PC-9 (cell line): Measurements from ENCODE around the gene WWC2. TPM values are rescaled to one million over a fixed set of nuclear protein-coding genes. Genes with fewer than 3 reads are reported as not detected.

Source experiments
- BruUV-seq: library from RNA; stranded (reverse); fragments of 400-500 nt; replicated peaks from 2 replicates; lab custom pipeline; 2021; lab: Mats Ljungman, UMichigan
- CTCF ChIA-PET: fragments of 300-600 bp; sonication (Branson Sonifier 250); formaldehyde crosslinking; loops from one replicate; lab custom pipeline; 2022; ENCODE audit warnings: antibody characterized with exemption; lab: Charles Lee
- POLR2A ChIA-PET: fragments of 300-600 bp; sonication (Branson Sonifier 250); formaldehyde crosslinking; loops from one replicate; lab custom pipeline; 2022; ENCODE audit warnings: antibody characterized with exemption; ENCODE audit not compliant: unreplicated experiment; lab: Charles Lee
- DNase-seq, 2 experiments: peaks; one replicate each; pipeline versions ENCODE4 v3.0.0 to v3.0.0-alpha.2; 2015 to 2022; ENCODE audit warnings: mixed read lengths in 1 of 2
- H2AFZ ChIP-seq: fragments of 200-600 bp; sonication (generic); 2 replicates; pipeline ENCODE4 v1.8.1; 2017; ENCODE audit warnings: antibody characterized with exemption
- H3F3A ChIP-seq: fragments of 200-600 bp; sonication (generic); 2 replicates; pipeline ENCODE4 v1.8.1; 2017; ENCODE audit warnings: antibody characterized with exemption, mild to moderate bottlenecking, low read depth; ENCODE audit not compliant: insufficient read depth
- H3K27ac ChIP-seq: fragments of 200-600 bp; sonication (generic); 2 replicates; pipeline ENCODE4 v1.6.1; 2016; ENCODE audit warnings: mixed run types
- H3K27me3 ChIP-seq: fragments of 200-600 bp; sonication (generic); 2 replicates; pipeline ENCODE4 v1.6.1; 2016; ENCODE audit warnings: low read depth, mixed run types; ENCODE audit not compliant: insufficient read depth
- H3K36me3 ChIP-seq: fragments of 200-600 bp; sonication (generic); 2 replicates; pipeline ENCODE4 v1.6.1; 2016; ENCODE audit warnings: low read depth, mixed run types
- H3K4me1 ChIP-seq: fragments of 200-600 bp; sonication (generic); replicated peaks from 2 replicates; pipeline ENCODE4 v1.6.1; 2016; ENCODE audit warnings: mixed run types; ENCODE audit not compliant: insufficient read depth
- H3K4me2 ChIP-seq: fragments of 200-600 bp; sonication (generic); 2 replicates; pipeline ENCODE4 v1.6.1; 2017; ENCODE audit warnings: mixed run types
- H3K4me3 ChIP-seq: fragments of 200-600 bp; sonication (generic); 2 replicates; pipeline ENCODE4 v1.6.1; 2016; ENCODE audit warnings: mixed run types
- H3K79me2 ChIP-seq: fragments of 200-600 bp; sonication (generic); 2 replicates; pipeline ENCODE4 v1.6.1; 2017; ENCODE audit warnings: low read depth, mixed run types
- H3K9me2 ChIP-seq: fragments of 200-600 bp; sonication (generic); 2 replicates; pipeline ENCODE4 v1.8.1; 2017; ENCODE audit warnings: mild to moderate bottlenecking; ENCODE audit not compliant: insufficient read depth
- H3K9me3 ChIP-seq: fragments of 200-600 bp; sonication (generic); 2 replicates; pipeline ENCODE4 v1.8.1; 2016; ENCODE audit warnings: low read depth; ENCODE audit not compliant: insufficient read depth
- H4K20me1 ChIP-seq: fragments of 200-600 bp; sonication (generic); 2 replicates; pipeline ENCODE4 v1.8.1; 2017; ENCODE audit not compliant: insufficient read depth
- EZH2 ChIP-seq: fragments of 200-600 bp; sonication (generic); IDR thresholded peaks from 2 replicates; pipeline ENCODE4 v1.8.0; 2017; ENCODE audit warnings: antibody characterized with exemption, low read depth
- intact Hi-C: fragments of 100-400 bp; cut with micrococcal nuclease; formaldehyde crosslinking; loops from one replicate; pipeline ENCODE4 v1.10.0; 2022; ENCODE audit not compliant: unreplicated experiment
- total RNA-seq: library from RNA; stranded (reverse); gene quantifications from 2 replicates; pipeline ENCODE4 v1.2.3, GENCODE V29; 2021
- TF ChIP-seq, protein P1 (sequence below): fragments of 200-600 bp; sonication (generic); conservative IDR thresholded peaks from 2 replicates; pipeline ENCODE4 v1.6.1; 2017; ENCODE audit warnings: mixed run types, antibody characterized with exemption, mild to moderate bottlenecking, moderate library complexity

The WWC2 gene
- total RNA-seq, 1 experiment from 2014 or later = 42.3 TPM

GRCh38 chr4:183244019-183244418 lies 145.0 kb downstream of the WWC2 start:
- H2AFZ ChIP-seq = no peak overlapping the region
- no peaks in the 10 kb centered on the region for H3K79me2 ChIP-seq
- no peak for DNase-seq
- TF ChIP-seq EZH2 = no peak
- TF ChIP-seq, protein P1, sequence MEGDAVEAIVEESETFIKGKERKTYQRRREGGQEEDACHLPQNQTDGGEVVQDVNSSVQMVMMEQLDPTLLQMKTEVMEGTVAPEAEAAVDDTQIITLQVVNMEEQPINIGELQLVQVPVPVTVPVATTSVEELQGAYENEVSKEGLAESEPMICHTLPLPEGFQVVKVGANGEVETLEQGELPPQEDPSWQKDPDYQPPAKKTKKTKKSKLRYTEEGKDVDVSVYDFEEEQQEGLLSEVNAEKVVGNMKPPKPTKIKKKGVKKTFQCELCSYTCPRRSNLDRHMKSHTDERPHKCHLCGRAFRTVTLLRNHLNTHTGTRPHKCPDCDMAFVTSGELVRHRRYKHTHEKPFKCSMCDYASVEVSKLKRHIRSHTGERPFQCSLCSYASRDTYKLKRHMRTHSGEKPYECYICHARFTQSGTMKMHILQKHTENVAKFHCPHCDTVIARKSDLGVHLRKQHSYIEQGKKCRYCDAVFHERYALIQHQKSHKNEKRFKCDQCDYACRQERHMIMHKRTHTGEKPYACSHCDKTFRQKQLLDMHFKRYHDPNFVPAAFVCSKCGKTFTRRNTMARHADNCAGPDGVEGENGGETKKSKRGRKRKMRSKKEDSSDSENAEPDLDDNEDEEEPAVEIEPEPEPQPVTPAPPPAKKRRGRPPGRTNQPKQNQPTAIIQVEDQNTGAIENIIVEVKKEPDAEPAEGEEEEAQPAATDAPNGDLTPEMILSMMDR = no peak
- intact Hi-C loops = no loop called here
- peaks cover 28% of the 10 kb centered on the region for H3K4me1 ChIP-seq
- POLR2A ChIA-PET = no interaction called here
- H3K9me3 ChIP-seq = no peaks in the 10 kb centered on the region
- no TSS peak for BruUV-seq
- H3K4me3 ChIP-seq = no peak overlapping the region
- no peak overlapping the region for H3K4me2 ChIP-seq
- H3K9me2 ChIP-seq = no peaks in the 10 kb centered on the region
- H3K27me3 ChIP-seq = no peaks in the 10 kb centered on the region
- CTCF ChIA-PET = no interaction called here
- H4K20me1 ChIP-seq = no peaks in the 10 kb centered on the region
- no peak overlapping the region for H3K27ac ChIP-seq
- no peaks in the 10 kb centered on the region for H3K36me3 ChIP-seq
- peaks cover 14% of the 10 kb centered on the region for H3F3A ChIP-seq

DNA sequence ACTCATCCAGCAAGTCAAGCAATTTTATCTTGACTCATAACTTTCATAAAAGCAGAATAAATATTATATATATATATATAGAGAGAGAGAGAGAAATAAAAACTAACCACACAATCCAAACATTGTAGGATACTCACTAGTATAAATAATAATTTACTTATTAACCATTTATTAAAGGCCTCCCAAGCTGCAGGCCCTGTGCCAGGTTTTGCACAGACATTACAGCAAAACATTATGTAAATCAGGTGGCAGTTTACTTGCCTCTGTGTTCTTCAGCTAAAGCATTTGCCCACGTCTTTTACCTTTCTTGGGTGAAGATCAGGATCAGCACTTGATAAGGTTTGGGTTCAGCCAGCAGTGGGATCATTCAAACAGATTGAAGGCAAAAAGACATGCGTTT lies 145.4 kb downstream of the WWC2 start:
- H4K20me1 ChIP-seq = no peaks in the 10 kb centered on the region
- peaks cover 28% of the 10 kb centered on the region for H3K4me1 ChIP-seq
- no peaks in the 10 kb centered on the region for H3K9me3 ChIP-seq
- ChIA-PET CTCF (no interaction called here), POLR2A (no interaction called here)
- TF ChIP-seq, protein P1 = no peak
- no peak for TF ChIP-seq EZH2
- no TSS peak for BruUV-seq
- no peaks in the 10 kb centered on the region for H3K36me3 ChIP-seq
- no peaks in the 10 kb centered on the region for H3K27me3 ChIP-seq
- intact Hi-C loops = no loop called here
- no peak overlapping the region for H3K27ac ChIP-seq
- no peaks in the 10 kb centered on the region for H3K9me2 ChIP-seq
- no peaks in the 10 kb centered on the region for H3K79me2 ChIP-seq
- no peak for DNase-seq
- H3K4me2 ChIP-seq = no peak overlapping the region
- no peak overlapping the region for H2AFZ ChIP-seq
- no peak overlapping the region for H3K4me3 ChIP-seq
- H3F3A ChIP-seq = peaks cover 14% of the 10 kb centered on the region

GRCh38 chr4:183248201-183248600 lies 149.1 kb downstream of the WWC2 start:
- H2AFZ ChIP-seq = no peak overlapping the region
- no peaks in the 10 kb centered on the region for H3K9me2 ChIP-seq
- no TSS peak for BruUV-seq
- POLR2A ChIA-PET = no interaction called here
- H3K9me3 ChIP-seq = no peaks in the 10 kb centered on the region
- no peak for DNase-seq
- H3F3A ChIP-seq = no peaks in the 10 kb centered on the region
- no peaks in the 10 kb centered on the region for H4K20me1 ChIP-seq
- H3K4me3 ChIP-seq = no peak overlapping the region
- no peaks in the 10 kb centered on the region for H3K4me1 ChIP-seq
- TF ChIP-seq EZH2 = no peak
- TF ChIP-seq, protein P1 = no peak
- CTCF ChIA-PET = interaction anchor here (0.6 kb wide), 2 partner anchors 70 to 138 kb away, joined by 5 read pairs; no protein-coding TSS in a partner anchor
- H3K27me3 ChIP-seq = no peaks in the 10 kb centered on the region
- no peak overlapping the region for H3K4me2 ChIP-seq
- intact Hi-C loops = no loop called here
- no peaks in the 10 kb centered on the region for H3K79me2 ChIP-seq
- no peaks in the 10 kb centered on the region for H3K36me3 ChIP-seq
- H3K27ac ChIP-seq = no peak overlapping the region
